Measurements from ENCODE around the gene ADCY3.

ADCY3 gene

DNA sequence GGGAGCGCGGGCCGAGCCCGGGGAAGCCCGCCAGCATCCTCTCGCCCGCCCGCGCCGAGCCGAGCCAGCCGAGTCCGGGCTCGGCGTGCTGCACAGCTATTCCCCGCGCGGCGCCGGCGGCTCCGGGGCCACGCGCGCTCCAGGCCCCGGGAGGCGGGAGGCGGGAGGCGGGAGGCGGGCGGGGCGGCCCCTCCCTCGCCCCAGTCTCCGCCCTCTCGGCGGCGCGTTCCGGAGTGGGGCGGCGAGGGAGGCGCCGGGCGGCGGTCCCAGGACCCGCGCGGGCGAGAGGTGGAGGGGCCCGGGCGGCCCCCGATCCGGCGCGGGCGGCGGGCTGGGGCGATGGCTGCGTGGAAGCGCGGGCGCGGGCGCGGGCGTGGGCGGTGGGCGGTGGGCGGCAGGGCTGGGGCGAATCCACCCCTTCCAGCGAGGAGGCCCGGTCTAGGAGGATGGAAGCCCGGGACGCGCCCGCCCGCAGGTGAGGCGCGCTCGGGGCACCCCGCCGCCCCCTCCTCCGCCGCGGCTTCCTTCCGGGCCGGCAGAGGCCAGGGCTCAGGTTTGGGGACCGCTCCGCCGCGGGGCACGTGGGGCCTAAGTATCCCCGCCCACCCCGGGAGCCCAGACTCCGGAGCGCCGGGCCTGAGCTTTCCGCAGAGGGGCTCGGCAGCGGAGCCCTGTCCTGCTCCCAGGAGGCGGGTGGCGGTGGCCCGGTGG is at the start of gene ADCY3:
Gene ADCY3, minus strand, starts transcription at position 140 of the 711 bp plus-strand sequence. CDS start 1,250 bp downstream, outside the sequence.
- peak; percentile 21 for DNase-seq (ENCODE audit: low read depth)

DNA sequence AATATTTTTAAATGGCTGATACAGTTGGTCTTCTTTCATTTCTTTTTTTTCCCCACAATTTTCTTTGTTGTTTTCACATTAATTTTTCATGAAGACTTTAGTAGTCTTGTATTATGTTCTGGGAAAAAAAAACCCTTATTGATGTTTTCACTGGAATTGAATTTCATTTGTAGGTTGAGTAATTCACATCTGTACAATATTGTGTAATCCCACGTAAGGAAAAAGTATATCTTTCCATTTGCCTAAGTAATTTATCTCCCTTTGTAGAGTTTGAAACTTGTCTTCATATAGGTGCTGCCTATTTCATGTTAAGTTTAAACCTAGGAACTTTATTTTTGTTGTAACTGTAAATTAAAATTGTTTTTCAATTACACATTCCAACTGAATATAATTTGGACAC is 49.7 kb upstream of the ADCY3 start:
- no peak for DNase-seq (ENCODE audit: low read depth)

DNA sequence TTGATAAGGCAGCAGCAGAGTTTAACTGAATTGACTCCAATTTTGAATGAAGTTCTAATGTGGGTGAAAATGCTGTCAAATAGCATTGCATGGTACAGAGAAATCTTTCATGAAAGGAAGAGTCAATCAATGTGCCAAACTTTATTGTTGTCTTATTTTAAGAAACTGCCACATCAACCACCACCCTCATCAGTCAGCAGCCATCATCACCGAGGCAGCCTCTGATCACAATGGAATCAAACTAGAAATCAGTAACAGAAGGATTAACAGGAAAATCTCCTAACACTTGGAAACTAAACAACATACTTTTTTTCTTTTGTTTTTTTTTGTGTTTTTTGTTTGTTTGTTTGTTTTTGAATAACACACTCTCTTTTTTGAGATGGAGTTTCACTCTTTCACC is 41.9 kb upstream of the ADCY3 start:
- DNase-seq (ENCODE audit: low read depth) = no peak

DNA sequence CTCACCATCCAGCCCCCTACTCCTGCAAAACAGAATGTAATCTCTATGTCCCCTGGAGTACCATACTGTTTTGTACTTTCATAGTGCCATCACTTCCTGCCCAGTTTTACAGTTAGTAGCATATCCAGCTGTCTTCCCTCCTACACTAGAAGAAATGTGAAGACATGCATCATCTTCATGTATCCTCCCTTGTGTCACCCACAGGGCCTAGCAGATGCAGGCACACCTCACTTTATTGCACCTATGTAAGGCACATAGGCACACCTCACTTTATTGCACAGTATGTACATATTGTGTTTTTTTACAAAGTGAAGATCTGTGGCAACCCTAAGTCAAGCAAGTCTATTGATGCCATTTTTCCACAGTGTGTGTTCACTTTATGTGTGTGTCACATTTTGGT is 39.7 kb upstream of the ADCY3 start:
- no peak for DNase-seq (ENCODE audit: low read depth)

DNA sequence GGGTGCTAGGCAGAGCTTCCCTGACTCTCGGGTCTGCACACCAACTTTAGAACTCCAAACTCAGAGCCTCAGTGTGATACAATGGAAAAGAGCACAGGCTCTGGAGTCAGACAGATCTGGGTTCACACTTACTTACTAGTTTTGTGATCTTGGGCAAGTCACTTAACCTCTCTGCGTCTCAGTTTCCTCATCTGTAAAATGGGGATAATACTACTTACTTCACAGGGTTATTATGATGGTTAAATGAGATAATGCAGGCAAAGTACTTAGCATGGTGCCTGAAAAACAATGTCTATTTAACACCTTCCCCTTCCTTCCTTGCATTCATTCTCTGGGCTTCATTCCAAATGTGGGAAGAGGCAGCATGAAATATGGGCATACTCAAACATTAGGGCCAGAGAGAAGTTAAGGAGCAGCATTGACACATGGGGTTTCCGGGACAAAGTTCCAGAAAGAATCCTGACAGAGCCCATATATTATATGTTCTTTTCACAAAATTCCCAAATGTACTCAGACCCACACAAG is 38.4 kb upstream of the ADCY3 start:
- DNase-seq (ENCODE audit: low read depth) = no peak

DNA sequence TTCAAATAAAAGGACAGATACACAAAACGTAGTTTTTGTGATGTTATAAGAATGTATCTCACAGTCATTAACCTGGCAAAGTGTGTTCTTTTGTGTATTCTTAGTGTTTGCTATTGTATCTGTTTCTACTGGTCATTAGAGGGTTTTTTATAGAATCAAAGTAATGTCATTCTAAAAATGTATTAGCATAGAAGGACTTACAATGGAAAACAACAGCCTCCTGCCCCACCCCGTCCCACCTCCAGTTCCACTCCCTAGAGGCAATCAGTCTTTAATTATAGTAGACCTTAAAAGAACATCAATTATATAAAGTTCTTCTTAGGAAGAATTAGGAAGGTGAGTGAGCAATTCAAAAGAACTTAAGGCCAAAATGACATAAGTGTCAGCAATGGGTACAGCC is 37.9 kb upstream of the ADCY3 start:
- no peak for DNase-seq (ENCODE audit: low read depth)

DNA sequence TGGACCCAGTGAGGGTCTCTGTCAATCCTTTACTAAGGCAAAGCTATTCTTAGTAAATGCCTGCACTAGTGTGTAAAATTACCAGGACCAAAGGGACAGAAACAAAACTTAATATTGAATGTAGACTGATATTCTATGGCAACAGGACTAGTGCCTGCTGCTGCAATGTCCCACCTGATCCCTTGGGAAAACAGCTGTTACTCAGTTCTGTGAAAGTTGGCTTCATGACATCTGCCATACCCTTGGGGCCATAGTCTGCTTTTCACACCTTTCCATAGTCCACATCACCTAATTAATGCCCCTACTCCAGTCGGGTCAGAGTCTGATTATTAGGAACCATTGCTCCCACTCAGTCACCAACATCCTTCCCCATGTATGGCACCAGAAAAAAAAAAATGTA is 37.2 kb upstream of the ADCY3 start:
- no peak for DNase-seq (ENCODE audit: low read depth)

DNA sequence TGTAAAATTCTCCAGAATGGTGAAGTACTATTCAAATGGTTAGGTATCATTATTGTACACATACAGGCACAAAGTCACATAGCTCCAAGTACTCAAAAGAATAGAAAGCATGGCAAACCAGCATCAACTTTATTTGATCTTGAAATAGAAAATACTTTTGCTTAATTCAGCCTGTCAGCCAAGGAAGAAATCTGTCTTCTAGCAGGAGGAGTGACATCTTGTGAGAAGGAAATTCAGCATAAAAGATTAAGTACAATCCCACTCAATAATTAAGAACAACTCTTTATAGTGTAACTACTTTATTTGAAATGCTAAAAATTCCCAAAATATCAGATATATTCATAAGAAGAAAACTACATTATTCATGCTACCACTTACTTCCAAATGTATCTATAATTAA is 35.9 kb upstream of the ADCY3 start:
- no peak for DNase-seq (ENCODE audit: low read depth)

DNA sequence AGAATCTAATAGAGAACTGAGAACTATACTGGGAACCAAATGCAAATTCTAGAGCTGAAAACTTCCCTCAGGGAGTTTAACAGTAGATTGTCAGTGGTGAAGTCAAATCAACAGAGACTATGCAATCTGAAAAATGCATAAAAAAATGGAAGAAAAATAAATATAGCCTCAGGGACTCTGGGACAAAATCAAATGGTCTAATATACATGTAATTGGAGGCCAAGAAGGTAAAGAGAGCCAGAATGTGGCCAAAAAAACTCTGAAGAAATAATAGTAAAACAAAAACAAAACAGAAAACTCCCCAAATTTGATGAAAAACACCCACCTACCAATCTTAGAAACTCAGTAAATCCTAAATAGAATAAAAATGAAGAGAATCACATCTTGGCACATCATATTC is 35.2 kb upstream of the ADCY3 start:
- DNase-seq (ENCODE audit: low read depth) = no peak

DNA sequence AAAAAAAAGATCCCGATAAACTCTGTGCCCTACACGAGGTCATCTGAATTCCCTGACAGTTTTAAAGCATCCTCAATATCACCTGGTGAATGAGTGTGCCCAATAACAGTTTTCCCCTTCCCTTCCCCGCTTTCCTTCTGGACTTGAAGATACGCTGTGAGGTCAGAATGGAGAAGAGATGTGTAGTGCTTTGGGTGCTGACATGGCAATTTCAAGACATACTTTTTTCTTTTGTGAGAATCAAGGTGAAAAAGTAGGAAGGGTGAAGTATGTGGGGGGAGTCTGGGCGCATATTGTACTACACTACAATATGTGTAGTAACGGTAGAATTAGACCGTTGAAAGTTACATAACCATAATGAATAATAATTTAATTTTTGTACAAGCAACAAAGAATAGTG is 30.1 kb upstream of the ADCY3 start:
- DNase-seq (ENCODE audit: low read depth) = no peak

DNA sequence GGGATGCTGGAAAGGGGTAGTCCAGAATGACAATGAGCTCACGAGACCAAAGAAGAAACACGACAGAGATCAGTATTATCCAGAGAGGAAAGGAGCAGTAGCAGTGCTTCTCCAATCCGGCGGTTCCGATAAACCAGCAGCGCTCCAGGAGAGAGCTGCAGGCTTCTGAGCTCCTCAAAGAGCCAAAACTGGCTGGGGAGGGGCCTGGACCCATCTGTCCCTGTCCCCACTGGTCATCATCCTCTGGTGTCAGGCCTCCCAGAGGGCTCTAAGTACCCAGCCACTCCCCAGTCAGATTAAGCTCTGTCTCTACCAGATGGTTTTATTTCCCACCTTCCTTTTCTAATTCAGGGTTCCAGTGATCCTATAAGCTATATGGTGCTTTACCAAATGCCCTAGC is 28.5 kb upstream of the ADCY3 start:
- DNase-seq (ENCODE audit: low read depth) = no peak

DNA sequence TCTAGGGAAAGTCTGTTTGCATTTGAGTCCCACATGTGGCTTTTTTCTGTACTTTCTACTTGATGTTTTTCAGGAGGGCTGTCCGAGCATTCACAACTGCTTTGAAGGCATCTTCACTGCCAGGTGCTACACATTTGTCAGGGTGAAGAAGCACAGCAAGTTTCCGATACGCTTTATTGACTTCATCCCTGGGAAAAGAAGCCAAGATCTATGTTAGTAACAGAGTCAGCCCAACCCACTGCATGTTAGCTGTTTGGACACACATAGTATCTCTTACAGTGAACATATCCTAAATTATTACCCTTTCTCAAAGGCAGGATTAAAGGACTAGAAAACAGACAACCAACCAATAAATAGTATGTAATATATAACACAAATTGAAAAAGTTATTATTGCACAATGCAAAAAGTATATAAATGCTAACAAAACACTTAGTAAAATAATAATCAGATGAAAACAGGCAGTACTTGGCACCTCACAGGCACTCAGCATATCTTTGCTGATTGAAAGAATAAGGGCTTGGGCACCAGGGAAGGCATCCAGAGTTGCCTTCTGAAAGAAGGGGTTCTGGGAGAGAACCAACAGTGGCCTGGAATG is 27.6 kb upstream of the ADCY3 start:
- DNase-seq (ENCODE audit: low read depth) = no peak

DNA sequence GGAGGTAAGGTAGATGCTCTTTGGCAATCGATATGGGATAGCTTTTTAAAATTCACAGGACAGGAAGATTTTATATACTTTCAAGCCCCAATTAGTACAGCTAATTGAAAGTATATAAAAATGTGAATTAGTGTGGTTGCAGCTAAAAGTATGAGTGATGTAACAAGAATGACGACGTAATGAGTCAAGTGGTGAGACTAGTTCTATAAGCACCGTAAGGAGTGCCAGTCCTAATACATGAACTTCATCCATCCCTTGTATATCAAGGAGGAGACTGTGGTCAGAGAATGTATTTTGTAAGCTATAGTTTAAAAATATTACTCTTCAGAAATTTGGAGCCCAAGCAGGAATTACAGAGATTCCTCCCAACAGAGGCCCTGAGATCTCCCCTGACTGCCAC is 25.9 kb upstream of the ADCY3 start:
- DNase-seq (ENCODE audit: low read depth) = no peak

DNA sequence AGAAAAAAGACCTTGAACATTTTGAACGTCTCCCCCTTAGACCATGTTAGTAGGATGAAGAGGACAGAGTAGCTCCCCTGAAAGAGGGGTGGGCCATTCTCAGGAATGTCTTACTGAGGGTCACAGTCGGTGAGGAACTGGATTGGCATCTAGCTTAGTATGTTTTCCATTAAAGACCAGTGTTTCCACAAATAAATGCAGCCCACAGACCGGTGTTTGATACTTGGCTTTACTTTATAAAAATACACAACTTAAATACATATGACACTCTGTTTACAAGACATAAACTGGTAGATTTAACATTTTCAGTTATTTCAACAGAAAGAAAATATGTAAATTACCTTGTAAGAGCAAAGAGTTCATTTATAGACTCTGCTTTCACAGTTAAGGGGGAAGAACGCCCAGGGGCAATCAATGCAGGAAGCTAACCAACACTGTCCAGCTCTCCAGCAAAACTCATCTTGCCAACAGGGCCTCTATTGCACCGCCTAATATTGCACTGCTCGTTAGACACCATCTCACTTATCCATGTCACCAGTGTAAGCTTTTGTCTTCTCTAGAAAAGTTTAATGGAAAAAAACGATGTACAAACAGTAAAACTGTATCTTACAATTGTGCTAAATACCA is 23.5 kb upstream of the ADCY3 start:
- DNase-seq (ENCODE audit: low read depth) = no peak

DNA sequence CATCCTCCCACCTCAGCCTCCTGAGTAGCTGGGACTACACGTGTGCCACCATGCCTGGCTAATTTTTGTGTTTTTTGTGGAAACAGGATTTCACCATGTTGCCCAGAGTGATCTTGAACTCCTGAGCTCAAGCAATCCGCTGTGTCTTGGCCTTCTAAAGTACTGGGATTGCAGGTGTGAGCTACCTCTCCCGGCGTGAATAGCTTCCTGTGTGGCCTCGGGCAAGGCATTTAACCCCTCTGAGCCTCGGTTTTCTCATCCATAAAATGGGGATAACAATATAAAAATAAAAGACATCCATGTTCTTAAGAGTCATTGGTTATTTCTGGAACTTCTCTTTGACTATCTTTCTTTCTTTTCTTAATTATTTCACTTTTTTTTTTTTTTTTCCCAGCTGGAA is 19.3 kb upstream of the ADCY3 start:
- no peak for DNase-seq (ENCODE audit: low read depth)

DNA sequence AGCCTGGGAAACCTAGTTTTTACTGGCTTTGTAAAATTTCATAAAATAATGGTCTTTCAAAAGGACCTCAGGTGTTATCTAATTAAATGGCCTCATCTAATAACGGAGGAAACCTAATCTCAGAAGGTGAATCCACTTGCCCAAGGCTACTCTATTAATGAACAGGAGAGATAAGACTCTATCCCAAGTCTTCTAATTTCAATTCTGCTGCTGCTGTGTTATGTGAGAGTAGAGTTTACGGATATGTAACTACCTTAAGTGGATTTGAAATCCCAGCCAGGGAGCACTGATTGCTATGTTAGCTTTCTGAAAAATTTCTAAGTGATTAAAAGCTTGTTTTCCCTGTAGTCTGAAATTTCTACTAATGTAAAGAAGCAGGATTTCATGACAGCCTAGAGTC is 17.2 kb upstream of the ADCY3 start:
- no peak for DNase-seq (ENCODE audit: low read depth)

DNA sequence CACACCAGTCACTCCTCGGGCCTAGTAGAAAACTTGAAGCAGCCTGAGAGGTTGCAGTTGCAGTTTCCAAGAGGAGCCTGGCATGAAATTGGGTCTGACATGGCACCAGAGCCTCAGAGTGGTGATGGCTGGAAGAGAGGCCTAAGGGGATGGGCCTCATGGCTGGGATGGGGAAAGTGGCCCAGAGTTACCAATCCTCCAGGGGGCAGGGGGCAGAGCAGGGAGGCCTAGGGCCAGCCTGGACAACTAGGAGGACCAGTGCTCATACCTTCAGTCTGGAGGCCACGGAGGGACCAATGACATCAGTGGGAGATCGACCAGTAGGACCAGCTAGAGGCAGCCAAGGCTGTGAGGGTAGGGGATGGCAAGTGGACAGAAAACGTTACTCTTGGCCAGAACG is 15.1 kb upstream of the ADCY3 start:
- DNase-seq (ENCODE audit: low read depth) = no peak

DNA sequence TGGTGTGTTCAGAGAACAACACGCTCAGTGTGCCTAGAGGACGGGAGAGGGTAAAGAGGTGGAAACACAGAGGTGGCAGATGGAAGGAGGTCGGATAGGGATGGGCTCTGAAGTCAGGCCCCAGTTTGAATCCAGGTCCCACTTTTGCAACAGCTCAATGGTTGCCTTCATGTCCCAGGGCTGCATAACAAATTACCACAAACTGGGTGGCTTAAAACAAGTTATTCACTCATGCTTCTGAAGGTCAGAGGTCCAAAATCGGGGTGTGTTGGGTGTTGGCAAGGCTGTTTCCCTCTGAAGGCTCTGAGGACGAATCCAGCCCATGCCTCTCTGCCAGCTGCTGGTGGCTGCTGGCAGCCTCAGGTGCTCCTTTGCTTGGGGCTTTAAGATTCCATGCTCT is 12.7 kb upstream of the ADCY3 start:
- DNase-seq (ENCODE audit: low read depth) = no peak

DNA sequence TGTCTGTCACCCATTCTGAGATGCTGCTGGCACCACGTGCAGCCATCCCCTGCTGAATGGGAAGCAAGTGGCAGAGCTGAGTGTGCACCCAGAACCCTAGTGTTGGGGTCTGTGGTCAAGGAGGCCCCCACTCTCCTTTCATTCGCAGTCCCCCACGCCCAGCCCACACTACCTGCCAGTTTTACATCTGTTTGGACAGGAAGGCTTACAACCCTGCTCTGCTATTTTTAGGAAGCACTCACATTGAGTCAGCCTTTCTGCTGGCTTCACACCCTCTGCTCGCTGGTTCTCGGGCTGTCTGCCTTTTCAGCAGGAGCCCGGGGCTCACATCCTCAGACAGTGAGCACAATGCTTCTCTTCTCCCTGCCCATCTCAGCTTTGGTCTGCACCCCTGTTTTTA is 10.7 kb upstream of the ADCY3 start:
- DNase-seq (ENCODE audit: low read depth) = no peak

DNA sequence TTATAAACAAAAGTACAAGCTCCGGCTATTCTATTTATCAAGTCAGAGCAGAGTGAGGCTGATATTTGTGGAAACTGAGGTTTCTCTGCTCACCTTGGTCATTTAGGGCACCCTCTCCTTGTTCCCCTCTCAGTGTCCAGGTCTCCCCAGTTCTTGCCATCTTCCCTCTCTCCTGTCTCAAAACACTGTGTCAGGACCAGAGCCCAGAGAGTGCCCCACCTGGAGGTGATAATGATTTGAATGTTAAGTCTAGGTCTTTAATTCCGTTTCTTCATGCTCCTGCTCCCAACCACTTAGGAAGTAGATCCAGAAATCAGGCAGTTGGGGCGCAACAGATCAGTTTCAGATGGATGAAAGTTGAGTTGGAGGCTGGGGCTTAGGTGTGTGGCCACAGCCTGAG is 9.2 kb upstream of the ADCY3 start:
- no peak for DNase-seq (ENCODE audit: low read depth)

DNA sequence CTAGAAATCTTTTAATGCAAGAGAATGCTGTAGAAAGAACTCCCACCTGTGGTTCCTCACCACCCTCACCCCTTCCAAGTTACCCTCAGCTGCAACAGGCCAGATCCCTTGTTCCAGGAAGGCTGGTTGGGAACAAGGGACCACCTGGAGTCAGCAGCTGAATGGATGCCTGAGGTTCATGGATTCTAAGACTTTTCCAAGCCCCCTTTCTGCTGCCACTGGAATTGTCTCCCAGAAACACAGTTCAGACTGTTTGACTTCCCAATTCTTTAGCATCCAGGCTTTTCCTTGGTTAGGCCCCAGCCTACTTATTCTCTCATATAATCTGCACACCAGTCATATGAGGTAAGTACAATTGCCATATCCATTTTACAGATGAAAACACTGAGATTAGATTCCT is 8.0 kb upstream of the ADCY3 start:
- no peak for DNase-seq (ENCODE audit: low read depth)

DNA sequence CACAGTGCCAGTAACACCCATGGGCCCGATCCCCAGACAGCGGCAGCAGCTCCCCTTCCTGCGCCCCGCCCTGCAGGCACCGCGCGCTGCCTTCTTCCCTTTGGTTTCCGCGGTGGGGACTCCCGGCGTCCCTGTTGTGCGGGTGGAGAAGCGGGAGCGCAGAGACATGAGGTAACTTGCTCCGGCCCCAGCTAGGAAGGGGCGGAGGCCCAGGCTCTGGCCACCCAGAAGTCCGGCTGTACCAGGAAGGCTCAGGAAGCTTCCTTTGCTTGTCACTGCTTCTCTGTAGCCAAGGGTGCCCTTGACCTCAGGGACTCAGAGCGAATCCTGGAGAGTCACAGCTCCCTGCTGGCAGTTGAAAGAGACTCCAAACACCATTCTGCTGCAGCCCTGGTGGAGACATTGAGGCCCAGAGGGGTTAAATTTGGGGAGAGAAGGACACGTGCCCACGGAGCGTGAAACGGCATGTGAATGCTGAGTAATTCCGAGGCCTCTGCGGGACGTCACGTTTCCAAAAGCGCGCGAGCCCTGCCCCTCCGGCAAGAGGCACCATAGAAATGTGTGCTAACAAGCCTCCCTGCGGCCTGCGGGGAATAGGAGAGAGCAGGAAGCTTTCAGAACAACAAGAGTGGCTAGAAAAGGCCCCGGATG is 6.7 kb upstream of the ADCY3 start:
- no peak for DNase-seq (ENCODE audit: low read depth)

DNA sequence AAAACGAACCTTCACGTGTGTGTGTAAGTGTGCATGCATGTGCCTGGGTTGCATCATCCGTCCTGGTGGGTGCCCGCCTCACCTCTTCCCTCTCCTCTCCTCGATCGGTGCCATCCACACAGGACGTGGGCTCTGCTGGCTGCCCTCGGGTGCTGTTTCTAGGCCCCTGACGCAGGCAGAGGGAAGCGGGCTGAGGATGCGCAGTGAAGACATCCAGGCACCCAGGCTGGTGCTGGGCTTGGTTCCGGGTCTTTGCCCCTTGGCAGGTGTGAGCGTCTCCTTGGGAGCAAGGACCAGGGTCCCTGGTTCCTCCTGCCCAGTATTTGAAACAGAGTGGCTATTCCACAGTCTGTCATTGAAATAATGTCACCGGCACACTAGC is 6.2 kb upstream of the ADCY3 start:
- DNase-seq (ENCODE audit: low read depth) = no peak
